H7 (cell line): ENCODE measurements around the gene IRF6. TPM values are rescaled to one million over a fixed set of nuclear protein-coding genes. Genes with fewer than 3 reads are reported as not detected.

Experiments used
- DNase-seq: peaks from one replicate; pipeline ENCODE4 v3.0.0; 2012
- H3K27me3 ChIP-seq: 2 replicates; pipeline ENCODE4 v1.6.0; 2011; ENCODE audit warnings: mild to moderate bottlenecking, low read length; ENCODE audit not compliant: control insufficient read depth, insufficient read depth
- H3K36me3 ChIP-seq: replicated peaks from 2 replicates; pipeline ENCODE4 v1.5.1; 2011; ENCODE audit warnings: low read length; ENCODE audit not compliant: control insufficient read depth, insufficient read depth
- H3K4me3 ChIP-seq: 2 replicates; pipeline ENCODE4 v1.5.1; 2011; ENCODE audit warnings: low read depth, mild to moderate bottlenecking, control low read depth, low read length, moderate library complexity; ENCODE audit not compliant: insufficient read depth
- total RNA-seq: library from RNA; depleted of rRNA; stranded (reverse); fragments of >200 nt; shearing (Covaris generic); gene quantifications from 2 replicates; pipeline ENCODE4 v1.2.3, GENCODE V29; 2014

IRF6 gene
- total RNA-seq, 1 experiment from 2014 or later: 2.3 TPM

- no peak for DNase-seq
- no peak overlapping the region for H3K4me3 ChIP-seq
- H3K27me3 ChIP-seq: no peaks in the 10 kb centered on the region
- peaks cover 19% of the 10 kb centered on the region for H3K36me3 ChIP-seq
Measured at GRCh38 chr1:209831615-209832014, 25.7 kb upstream of the IRF6 start.

GRCh38 chr1:209830722-209831121 is 24.8 kb upstream of the IRF6 start:
- H3K36me3 ChIP-seq: peaks cover 18% of the 10 kb centered on the region
- no peaks in the 10 kb centered on the region for H3K27me3 ChIP-seq
- DNase-seq: no peak
- no peak overlapping the region for H3K4me3 ChIP-seq

GRCh38 chr1:209829716-209830115 is 23.8 kb upstream of the IRF6 start:
- H3K36me3 ChIP-seq: peaks cover 18% of the 10 kb centered on the region
- DNase-seq: no peak
- H3K27me3 ChIP-seq: no peaks in the 10 kb centered on the region
- H3K4me3 ChIP-seq: no peak overlapping the region

- peak within 1 kb of the TSS; percentile 82 for H3K4me3 ChIP-seq
- peaks cover 7% of the 10 kb centered on the region for H3K36me3 ChIP-seq
- H3K27me3 ChIP-seq: no peaks in the 10 kb centered on the region; the same call in 1 of the 2 replicates
- DNase-seq: peak; percentile 74
Measured at GRCh38 chr1:209827384-209828262, 21.7 kb upstream of the IRF6 start, which contains the start of gene UTP25. UTP25 (plus strand) TSS chr1:209827972; CDS start chr1:209828064, 92 bp downstream.

- no peak for DNase-seq
- Histone ChIP-seq H3K27me3 (no peaks in the 10 kb centered on the region; the same call in 1 of the 2 replicates), H3K36me3 (peaks cover 1% of the 10 kb centered on the region), H3K4me3 (no peak overlapping the region)
Measured at GRCh38 chr1:209825591-209826434, 19.9 kb upstream of the IRF6 start.

GRCh38 chr1:209823143-209824041 is 17.4 kb upstream of the IRF6 start:
- Histone ChIP-seq H3K36me3 (no peaks in the 10 kb centered on the region), H3K4me3 (no peak overlapping the region), H3K27me3 (peaks cover 3% of the 10 kb centered on the region; the same call in 1 of the 2 replicates)
- DNase-seq: peak; percentile 28

GRCh38 chr1:209822706-209823105 is 16.8 kb upstream of the IRF6 start:
- no peak overlapping the region for H3K4me3 ChIP-seq
- peaks cover 3% of the 10 kb centered on the region; the same call in 1 of the 2 replicates for H3K27me3 ChIP-seq
- no peak for DNase-seq
- no peaks in the 10 kb centered on the region for H3K36me3 ChIP-seq

- DNase-seq: no peak
- no peaks in the 10 kb centered on the region for H3K36me3 ChIP-seq
- no peak overlapping the region for H3K4me3 ChIP-seq
- H3K27me3 ChIP-seq: peaks cover 3% of the 10 kb centered on the region; the same call in 1 of the 2 replicates
Measured at GRCh38 chr1:209820986-209821385, 15.0 kb upstream of the IRF6 start.

GRCh38 chr1:209819058-209819457 is 13.1 kb upstream of the IRF6 start:
- no peaks in the 10 kb centered on the region for H3K36me3 ChIP-seq
- DNase-seq: no peak

GRCh38 chr1:209817691-209818090 is 11.7 kb upstream of the IRF6 start:
- Histone ChIP-seq H3K4me3 (no peak overlapping the region), H3K36me3 (no peaks in the 10 kb centered on the region), H3K27me3 (peaks cover 3% of the 10 kb centered on the region; the same call in 1 of the 2 replicates)
- DNase-seq: no peak

More at GRCh38 chr1:209819058-209819457, 13.1 kb upstream of the IRF6 start:
- no peak overlapping the region for H3K4me3 ChIP-seq
- peaks cover 3% of the 10 kb centered on the region; the same call in 1 of the 2 replicates for H3K27me3 ChIP-seq

GRCh38 chr1:209816923-209817322 is 11.0 kb upstream of the IRF6 start:
- Histone ChIP-seq H3K36me3 (no peaks in the 10 kb centered on the region), H3K27me3 (peaks cover 3% of the 10 kb centered on the region; the same call in 1 of the 2 replicates), H3K4me3 (no peak overlapping the region)
- no peak for DNase-seq

- Histone ChIP-seq H3K27me3 (peaks cover 3% of the 10 kb centered on the region; the same call in 1 of the 2 replicates), H3K4me3 (no peak overlapping the region), H3K36me3 (no peaks in the 10 kb centered on the region)
- no peak for DNase-seq
Measured at GRCh38 chr1:209815931-209816341, 10.0 kb upstream of the IRF6 start.

GRCh38 chr1:209815490-209815889 is 9.5 kb upstream of the IRF6 start:
- Histone ChIP-seq H3K36me3 (no peaks in the 10 kb centered on the region), H3K4me3 (no peak overlapping the region), H3K27me3 (peaks cover 3% of the 10 kb centered on the region; the same call in 1 of the 2 replicates)
- no peak for DNase-seq

GRCh38 chr1:209813902-209814301 is 8.0 kb upstream of the IRF6 start:
- Histone ChIP-seq H3K4me3 (no peak overlapping the region), H3K27me3 (peaks cover under 1% of the 10 kb centered on the region; the same call in 1 of the 2 replicates), H3K36me3 (no peaks in the 10 kb centered on the region)
- DNase-seq: no peak
